NCI-H2196 (cell line): ENCODE results near the gene RBP3.

Experiments
- DNase-seq: peaks from one replicate; lab custom pipeline; 2025; ENCODE audit not compliant: unreplicated experiment; lab: John Stamatoyannopoulos, UW

The RBP3 gene

DNA sequence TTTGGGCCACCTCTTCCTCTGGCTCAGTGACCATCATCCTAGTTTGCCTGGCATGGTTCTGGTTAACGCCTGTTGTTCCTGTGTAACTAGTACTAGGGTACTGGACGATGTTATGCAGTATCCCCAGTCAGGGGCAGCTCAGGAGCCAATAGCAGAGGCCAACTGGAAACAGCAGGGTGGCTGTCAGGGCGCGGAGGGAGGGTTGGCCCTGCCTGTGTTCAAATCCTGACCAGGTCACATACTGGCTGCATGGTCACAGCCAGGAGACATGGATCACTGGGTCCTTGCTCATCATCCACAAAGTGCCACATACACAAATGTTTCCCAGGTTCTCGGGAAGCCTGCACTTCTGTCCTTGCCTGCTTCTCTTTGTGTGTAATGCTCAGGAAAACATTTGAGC is 12.3 kb upstream of the RBP3 start:
- no peak for DNase-seq

DNA sequence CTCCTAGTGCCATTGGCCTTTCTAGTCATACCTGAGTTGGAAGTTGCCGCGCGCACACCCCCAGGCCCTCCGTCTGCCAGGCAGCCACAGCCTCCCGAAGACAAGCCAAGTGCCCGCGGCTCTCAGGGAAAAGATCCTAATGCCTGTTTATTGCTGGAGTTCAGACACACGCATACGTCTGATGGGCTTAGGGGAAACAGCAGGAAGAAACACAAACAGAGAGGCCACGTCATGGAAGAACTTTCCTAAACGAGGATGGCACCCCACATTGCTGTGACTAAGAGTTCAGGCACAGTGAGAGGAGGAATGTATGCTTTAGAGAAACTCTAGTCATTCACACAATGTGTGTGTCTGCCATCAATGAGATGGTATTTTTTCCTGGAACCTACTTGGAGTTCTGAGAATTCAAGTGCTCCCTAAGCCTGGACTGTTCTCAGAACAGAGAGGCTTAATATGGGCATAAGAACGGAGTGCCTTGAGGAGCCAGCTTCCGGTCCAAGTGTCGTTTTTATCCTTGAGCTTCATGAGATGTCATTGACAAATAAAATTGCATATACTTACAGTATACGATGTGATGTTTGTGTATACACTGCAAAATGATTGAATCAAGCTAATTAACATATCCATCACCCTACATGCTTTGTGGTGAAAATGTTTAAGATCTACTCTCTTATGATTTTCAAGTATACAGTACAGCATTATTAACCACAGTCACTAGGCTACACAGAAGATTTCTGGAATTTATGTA is 11.6 kb upstream of the RBP3 start:
- DNase-seq: no peak

DNA sequence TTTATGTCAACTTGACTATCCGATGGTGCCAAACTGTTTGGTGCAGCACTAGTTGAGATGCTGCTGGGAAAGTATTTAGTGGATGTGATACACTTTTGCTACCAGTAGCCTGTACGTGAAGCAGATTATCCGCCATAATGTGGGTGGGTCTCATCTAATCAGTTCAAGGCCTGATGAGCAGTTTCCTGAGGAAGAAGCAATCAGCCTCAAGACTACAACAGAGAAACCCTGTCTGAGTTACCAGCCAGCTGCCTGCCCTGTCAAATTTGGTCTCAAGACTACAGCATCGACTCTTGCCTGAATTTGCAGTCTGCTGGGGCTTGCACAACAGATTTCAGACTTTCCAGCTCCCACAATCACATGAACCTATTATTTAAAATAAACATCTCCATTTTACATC is 10.9 kb upstream of the RBP3 start:
- DNase-seq: no peak

DNA sequence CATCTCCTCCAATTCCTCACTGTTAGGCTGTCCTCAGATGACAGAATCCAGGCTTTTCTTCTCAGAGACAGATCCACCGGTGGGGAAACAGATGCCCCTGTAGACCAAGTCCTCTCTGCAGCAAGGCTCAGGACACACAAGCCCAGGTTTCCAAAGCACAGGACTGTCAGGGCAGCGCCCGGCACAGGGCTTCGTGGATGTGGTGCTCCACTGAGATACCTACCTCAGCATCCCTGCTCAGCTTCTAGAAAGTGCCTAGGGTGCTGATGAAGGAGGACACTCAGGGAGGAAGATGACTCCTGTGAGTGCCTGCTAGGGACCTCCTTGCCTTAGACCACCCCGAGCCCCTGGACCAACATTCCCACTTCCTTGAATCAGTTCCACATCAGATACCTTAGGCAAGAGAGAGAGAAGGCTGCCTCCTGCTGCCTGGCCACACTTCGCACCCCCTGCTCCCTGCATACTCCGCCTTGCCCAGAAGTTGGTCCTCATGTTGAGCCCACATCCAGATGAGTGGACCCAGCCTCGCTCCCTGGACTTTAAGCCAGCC is 8.9 kb upstream of the RBP3 start:
- no peak for DNase-seq

DNA sequence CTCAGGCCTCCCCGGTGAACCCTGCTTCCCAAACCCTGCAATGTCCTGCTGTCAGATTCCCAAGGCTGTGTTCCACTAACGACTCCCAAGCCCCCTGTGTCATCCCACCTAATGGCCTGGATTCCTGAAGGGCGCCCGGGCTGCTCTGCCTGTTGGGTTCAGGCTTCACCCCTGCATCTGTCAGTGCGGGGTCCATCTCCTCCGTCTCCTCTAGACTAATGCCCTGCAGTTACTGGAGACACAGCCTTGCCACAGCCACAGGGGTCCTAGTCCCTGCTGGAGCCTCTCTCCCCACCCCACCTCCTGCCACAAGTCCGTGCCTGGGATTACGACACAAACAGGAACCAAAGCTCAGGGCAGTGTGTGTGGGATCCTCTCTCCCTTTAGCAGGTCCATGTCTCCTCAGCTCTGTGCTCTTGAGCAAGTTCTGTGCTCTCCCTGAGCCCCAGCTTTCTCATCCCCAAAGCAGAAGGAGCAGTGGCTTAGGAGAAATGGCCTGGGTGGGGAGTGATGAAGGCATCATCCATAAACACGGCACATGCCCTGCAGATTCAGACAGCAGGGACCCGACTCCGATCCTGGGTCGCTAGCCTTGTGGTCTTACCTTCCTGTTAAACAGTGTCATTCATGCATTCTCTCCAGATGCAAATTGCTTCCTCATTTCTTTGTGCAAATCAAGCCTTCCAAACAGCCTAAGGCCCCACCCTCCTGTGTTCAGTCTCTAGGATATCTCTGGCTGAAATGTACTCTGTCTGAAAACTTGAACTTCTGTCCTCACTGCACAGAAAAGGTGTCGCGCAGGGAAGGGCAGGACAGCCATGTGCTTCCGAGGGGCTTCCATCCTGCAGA is 8.2 kb upstream of the RBP3 start:
- DNase-seq: no peak

DNA sequence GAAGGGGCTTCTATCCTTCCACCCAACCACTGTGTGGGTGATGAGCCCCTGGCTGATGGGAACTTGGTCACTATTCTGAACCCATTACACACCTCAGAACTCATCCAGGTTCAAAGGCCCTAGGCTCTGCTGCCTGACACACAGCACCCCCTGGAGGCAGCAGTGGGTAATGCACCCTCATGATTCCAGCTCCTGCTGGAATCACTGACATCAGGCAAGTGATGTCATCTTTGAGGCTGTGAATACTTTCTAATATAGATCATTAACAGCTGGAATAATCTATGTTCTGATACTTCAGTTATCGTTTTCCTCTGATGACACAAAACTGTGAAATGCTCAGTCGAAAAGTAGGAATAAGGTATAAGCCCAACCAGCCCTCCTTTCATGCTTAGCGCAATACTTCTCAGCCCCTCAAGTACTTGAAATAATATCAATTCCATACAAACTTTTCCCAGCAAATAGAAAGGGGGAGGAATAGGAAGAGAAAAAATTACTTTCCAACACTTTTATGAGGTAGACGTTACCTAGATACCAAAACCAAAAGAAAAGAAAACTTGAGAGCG is 7.5 kb upstream of the RBP3 start:
- peak; percentile 13 for DNase-seq

DNA sequence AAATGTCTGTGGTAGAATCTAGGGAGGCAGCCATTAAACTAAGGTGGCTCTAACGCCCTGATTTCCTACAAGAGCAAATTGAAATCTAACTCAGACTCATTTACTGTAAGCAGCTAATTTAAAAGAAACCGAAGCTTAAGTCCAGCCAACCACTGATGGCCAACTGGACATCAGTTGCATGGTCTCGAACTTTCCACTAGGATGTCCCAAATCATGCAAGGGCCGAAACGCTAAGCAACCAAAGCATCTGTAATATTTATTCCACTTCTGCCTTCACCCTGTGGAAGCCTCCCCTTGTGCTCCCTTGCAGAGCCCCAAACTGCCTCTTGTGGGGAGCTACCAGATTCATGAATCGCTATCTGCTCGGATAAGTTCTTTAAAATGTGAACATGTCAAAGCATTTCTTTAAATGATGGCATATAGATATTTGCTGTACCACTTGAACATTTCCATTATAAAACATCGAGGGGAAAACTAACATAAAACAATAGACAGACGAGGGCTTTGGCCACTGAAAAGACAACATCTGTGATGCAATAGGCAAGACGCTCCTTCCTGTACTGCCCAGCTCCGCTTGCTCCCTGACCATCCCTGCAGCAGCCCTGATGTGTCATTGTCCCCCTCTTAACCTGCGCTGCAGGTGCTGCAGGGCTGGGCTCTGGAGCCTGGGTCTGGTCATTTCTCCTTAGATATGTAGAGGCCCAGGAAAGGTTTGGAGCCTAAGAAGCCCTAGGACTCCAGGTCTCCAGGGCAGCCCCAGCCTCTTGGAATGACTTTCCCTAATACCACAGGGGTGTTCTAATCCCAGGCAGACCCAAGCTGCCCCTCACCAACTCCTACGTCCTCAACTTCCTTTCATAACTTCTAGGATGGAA is 2.9 kb upstream of the RBP3 start:
- DNase-seq: no peak

DNA sequence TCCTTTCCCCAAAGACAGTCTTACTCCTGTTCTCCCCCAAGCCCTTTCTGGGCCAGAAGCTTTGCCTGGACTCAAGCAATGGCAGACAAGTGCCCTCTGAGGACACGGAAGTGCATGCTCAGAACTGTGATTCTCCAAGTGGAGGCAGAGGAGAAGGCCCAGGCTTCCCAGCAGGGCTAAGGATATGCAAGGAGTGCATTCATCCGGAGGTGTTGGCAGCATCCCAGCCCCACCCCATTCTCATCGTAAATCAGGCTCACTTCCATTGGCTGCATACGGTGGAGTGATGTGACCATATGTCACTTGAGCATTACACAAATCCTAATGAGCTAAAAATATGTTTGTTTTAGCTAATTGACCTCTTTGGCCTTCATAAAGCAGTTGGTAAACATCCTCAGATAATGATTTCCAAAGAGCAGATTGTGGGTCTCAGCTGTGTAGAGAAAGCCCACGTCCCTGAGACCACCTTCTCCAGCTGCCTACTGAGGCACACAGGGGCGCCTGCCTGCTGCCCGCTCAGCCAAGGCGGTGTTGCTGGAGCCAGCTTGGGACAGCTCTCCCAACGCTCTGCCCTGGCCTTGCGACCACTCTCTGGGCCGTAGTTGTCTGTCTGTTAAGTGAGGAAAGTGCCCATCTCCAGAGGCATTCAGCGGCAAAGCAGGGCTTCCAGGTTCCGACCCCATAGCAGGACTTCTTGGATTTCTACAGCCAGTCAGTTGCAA is 1.4 kb upstream of the RBP3 start:
- DNase-seq: peak; percentile 44

DNA sequence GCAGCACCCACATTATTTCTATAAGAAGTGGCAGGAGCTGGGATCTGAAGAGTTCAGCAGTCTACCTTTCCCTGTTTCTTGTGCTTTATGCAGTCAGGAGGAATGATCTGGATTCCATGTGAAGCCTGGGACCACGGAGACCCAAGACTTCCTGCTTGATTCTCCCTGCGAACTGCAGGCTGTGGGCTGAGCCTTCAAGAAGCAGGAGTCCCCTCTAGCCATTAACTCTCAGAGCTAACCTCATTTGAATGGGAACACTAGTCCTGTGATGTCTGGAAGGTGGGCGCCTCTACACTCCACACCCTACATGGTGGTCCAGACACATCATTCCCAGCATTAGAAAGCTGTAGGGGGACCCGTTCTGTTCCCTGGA is 874 bp upstream of the RBP3 start:
- DNase-seq: no peak

DNA sequence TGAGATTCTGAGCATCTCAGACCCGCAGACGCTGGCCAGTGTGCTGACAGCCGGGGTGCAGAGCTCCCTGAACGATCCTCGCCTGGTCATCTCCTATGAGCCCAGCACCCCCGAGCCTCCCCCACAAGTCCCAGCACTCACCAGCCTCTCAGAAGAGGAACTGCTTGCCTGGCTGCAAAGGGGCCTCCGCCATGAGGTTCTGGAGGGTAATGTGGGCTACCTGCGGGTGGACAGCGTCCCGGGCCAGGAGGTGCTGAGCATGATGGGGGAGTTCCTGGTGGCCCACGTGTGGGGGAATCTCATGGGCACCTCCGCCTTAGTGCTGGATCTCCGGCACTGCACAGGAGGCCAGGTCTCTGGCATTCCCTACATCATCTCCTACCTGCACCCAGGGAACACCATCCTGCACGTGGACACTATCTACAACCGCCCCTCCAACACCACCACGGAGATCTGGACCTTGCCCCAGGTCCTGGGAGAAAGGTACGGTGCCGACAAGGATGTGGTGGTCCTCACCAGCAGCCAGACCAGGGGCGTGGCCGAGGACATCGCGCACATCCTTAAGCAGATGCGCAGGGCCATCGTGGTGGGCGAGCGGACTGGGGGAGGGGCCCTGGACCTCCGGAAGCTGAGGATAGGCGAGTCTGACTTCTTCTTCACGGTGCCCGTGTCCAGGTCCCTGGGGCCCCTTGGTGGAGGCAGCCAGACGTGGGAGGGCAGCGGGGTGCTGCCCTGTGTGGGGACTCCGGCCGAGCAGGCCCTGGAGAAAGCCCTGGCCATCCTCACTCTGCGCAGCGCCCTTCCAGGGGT is 703 bp downstream of the RBP3 start:
- no peak for DNase-seq

DNA sequence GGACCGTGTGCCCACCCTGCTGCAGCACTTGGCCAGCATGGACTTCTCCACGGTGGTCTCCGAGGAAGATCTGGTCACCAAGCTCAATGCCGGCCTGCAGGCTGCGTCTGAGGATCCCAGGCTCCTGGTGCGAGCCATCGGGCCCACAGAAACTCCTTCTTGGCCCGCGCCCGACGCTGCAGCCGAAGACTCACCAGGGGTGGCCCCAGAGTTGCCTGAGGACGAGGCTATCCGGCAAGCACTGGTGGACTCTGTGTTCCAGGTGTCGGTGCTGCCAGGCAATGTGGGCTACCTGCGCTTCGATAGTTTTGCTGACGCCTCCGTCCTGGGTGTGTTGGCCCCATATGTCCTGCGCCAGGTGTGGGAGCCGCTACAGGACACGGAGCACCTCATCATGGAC is 1.4 kb downstream of the RBP3 start:
- DNase-seq: no peak

DNA sequence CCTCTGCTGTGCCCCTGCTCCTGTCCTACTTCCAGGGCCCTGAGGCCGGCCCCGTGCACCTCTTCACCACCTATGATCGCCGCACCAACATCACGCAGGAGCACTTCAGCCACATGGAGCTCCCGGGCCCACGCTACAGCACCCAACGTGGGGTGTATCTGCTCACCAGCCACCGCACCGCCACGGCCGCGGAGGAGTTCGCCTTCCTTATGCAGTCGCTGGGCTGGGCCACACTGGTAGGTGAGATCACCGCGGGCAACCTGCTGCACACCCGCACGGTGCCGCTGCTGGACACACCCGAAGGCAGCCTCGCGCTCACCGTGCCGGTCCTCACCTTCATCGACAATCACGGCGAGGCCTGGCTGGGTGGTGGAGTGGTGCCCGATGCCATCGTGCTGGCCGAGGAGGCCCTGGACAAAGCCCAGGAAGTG is 1.8 kb downstream of the RBP3 start:
- DNase-seq: no peak

DNA sequence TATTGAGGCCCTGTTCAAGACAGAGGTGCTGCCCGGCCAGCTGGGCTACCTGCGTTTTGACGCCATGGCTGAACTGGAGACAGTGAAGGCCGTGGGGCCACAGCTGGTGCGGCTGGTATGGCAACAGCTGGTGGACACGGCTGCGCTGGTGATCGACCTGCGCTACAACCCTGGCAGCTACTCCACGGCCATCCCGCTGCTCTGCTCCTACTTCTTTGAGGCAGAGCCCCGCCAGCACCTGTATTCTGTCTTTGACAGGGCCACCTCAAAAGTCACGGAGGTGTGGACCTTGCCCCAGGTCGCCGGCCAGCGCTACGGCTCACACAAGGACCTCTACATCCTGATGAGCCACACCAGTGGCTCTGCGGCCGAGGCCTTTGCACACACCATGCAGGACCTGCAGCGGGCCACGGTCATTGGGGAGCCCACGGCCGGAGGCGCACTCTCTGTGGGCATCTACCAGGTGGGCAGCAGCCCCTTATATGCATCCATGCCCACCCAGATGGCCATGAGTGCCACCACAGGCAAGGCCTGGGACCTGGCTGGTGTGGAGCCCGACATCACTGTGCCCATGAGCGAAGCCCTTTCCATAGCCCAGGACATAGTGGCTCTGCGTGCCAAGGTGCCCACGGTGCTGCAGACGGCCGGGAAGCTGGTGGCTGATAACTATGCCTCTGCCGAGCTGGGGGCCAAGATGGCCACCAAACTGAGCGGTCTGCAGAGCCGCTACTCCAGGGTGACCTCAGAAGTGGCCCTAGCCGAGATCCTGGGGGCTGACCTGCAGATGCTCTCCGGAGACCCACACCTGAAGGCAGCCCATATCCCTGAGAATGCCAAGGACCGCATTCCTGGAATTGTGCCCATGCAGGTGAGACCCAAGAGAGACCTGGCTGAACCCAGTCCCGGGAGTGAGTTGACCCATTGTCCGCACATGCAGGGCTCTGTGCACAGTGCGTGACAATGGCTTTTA is 2.8 kb downstream of the RBP3 start:
- DNase-seq: no peak

DNA sequence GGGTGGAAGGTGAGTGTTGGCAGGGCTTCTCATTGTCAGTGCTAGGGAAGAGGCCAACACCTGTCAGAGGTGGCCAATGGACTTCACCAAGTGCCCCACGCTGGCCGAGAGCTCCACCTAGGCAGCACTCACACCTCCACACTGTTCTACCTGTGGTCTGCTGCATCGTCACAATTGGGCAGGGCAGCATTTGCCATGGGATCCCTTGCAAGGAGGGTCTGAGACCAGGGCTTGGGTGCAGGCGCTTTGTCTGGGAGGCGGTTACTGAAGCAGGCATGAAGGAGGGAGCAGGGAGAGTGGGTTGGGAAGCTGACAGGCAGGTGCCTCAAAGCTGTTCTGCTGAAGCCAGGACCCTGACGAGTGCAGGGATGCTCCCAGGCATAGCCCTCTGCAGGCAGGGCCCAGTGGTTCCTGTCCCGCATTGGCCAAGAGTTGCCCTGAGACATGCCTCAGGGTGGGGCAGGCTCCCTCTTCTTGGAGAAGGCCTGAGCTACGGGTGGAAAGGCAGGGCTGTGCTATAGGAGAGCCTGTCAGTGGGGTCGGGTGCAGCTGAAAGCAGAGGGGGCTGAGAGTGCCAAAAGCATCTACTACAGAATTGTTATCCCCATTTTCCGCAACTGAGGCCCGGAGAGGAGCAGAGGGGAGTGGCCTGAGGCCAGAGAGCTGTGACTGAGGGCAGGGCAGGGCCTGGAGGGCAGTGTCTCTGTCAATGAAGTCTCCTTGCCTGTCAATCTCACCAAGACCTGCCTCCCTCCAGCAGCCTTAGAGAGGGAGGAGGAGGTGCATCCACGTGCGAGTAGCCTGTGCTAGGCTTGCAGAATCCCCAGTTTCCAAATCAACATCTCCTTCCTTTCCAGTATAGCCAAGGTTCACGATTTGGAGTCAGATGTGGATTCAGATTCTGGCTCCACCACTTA is 4.0 kb downstream of the RBP3 start:
- DNase-seq: no peak

DNA sequence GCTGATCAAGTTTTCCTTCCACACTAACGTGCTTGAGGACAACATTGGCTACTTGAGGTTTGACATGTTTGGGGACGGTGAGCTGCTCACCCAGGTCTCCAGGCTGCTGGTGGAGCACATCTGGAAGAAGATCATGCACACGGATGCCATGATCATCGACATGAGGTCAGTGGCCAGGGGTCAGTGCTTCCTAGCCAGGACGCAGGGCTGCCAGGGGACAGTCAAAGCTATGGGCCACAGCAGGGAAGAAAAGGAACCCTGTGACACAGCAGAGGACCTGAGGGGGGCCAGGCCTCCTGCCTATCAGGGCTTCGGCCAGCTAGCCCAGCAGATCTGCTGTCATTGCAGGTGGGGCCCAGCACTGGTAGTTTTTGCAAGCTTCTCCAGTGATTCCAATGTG is 5.2 kb downstream of the RBP3 start:
- no peak for DNase-seq

DNA sequence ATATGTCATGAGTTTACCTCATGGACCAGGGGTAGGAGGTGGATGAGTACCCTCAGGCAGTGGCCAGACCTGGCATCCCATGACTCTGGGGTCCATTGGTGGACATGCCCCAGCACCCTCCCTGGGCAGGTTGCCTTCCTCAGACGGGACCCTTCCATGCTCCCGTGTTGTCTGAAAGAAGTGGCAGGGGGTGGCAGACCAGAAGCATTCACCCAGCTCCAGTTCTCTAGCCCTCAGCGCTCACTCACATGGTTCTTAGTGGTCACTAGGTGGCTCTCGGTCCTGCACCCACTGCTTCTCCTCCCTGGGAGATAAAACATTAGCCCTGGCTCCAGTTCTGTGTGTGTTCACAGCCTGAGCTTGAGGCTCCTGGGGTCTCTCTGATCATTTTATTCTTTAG is 6.0 kb downstream of the RBP3 start:
- no peak for DNase-seq

DNA sequence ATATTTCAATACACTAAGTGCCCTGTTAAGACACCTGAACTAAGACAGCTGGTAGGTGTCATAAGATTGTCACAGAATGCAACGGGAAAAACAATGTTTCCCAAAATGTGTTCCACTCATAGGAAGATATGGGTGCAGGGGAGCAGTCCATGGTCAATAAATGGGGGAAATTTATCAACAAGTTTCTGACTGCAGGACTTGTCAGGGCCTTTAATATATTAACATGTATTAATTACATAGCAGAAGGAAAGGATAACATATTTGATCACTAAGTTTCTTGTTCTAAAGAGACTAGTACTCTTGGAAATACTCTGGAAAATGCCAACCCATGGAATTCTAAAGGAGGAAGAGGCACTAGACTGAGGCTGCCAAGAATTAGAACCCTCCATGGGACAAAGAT is 6.7 kb downstream of the RBP3 start:
- DNase-seq: no peak
